NCI-H1105 (cell line): ENCODE measurements around the gene ELMOD3.
"Not testable (repeated sequence)": the region's sequence is repeated elsewhere in the genome, so short reads cannot be mapped to it uniquely, and the experiment has no call there.

ENCODE experiments used
- DNase-seq: peaks from one replicate; lab custom pipeline; 2025; lab: John Stamatoyannopoulos, UW

ELMOD3 gene

GRCh38 chr2:85354286-85355072 lies at the start of gene ELMOD3, which contains the start of gene RETSAT:
TSS of gene ELMOD3 (plus strand) at chr2:85354769. CDS start at chr2:85357199, 2,430 bp downstream.
TSS of gene RETSAT (minus strand) at chr2:85354528. CDS start at chr2:85354507, 21 bp downstream.
- DNase-seq: peak; percentile 94

GRCh38 chr2:85307527-85307897 lies 47.1 kb upstream of the ELMOD3 start:
- DNase-seq: no peak

- no peak for DNase-seq
These were observed 46.4 kb upstream of the ELMOD3 start for GRCh38 chr2:85308201-85308600.

GRCh38 chr2:85308896-85309555 lies 45.5 kb upstream of the ELMOD3 start:
- peak; percentile 65 for DNase-seq

- DNase-seq: no peak
These were observed 44.8 kb upstream of the ELMOD3 start for GRCh38 chr2:85309699-85310321.

- no peak for DNase-seq
These were observed 44.2 kb upstream of the ELMOD3 start for GRCh38 chr2:85310330-85310729.

- no peak for DNase-seq
These were observed 42.2 kb upstream of the ELMOD3 start for GRCh38 chr2:85312404-85312803.

- no peak for DNase-seq
These were observed 39.7 kb upstream of the ELMOD3 start for GRCh38 chr2:85314884-85315242.

GRCh38 chr2:85315921-85316320 lies 38.6 kb upstream of the ELMOD3 start:
- not testable (repeated sequence) for DNase-seq

- no peak for DNase-seq
These were observed 36.1 kb upstream of the ELMOD3 start for GRCh38 chr2:85318222-85319074.

- DNase-seq: no peak
These were observed 34.8 kb upstream of the ELMOD3 start for GRCh38 chr2:85319796-85320195.

- no peak for DNase-seq
These were observed 31.1 kb upstream of the ELMOD3 start for GRCh38 chr2:85323351-85323987.

- not testable (repeated sequence) for DNase-seq
These were observed 30.6 kb upstream of the ELMOD3 start for GRCh38 chr2:85323988-85324367.

GRCh38 chr2:85324639-85325465 lies 29.7 kb upstream of the ELMOD3 start:
- no peak for DNase-seq

GRCh38 chr2:85325466-85325811 lies 29.1 kb upstream of the ELMOD3 start:
- no peak for DNase-seq

- DNase-seq: no peak
These were observed 28.0 kb upstream of the ELMOD3 start for GRCh38 chr2:85326406-85327159.

GRCh38 chr2:85327160-85327821 lies 27.3 kb upstream of the ELMOD3 start:
- DNase-seq: peak; percentile 51

- peak; percentile 90 for DNase-seq
These were observed 26.5 kb upstream of the ELMOD3 start, which contains the start of gene TGOLN2 for GRCh38 chr2:85327822-85328617. TSS of gene TGOLN2 (minus strand) at chr2:85327989. CDS start at chr2:85327962, 27 bp downstream.
